Measurements from ENCODE around the gene TJAP1.

TJAP1 gene

GRCh38 chr6:43505718-43506117 lies 28.3 kb downstream of the TJAP1 start:
- no peak for DNase-seq (ENCODE audit: low read depth)

- DNase-seq (ENCODE audit: low read depth): no peak
Observed at GRCh38 chr6:43506171-43506570, 28.8 kb downstream of the TJAP1 start.

GRCh38 chr6:43506667-43507471 lies 29.5 kb downstream of the TJAP1 start:
- peak; percentile 63 for DNase-seq (ENCODE audit: low read depth)

GRCh38 chr6:43508481-43509141 lies 31.2 kb downstream of the TJAP1 start:
- DNase-seq (ENCODE audit: low read depth): no peak

GRCh38 chr6:43509142-43509983 lies 32.0 kb downstream of the TJAP1 start:
- DNase-seq (ENCODE audit: low read depth): no peak

- peak; percentile 71 for DNase-seq (ENCODE audit: low read depth)
Observed at GRCh38 chr6:43509984-43510826, 32.8 kb downstream of the TJAP1 start, which contains the start of gene LRRC73. TSS of gene LRRC73 (minus strand) at chr6:43510346. CDS start at chr6:43509785, 561 bp downstream.

GRCh38 chr6:43510827-43511163 lies 33.4 kb downstream of the TJAP1 start:
- DNase-seq (ENCODE audit: low read depth): no peak

GRCh38 chr6:43511824-43512415 lies 34.5 kb downstream of the TJAP1 start:
- DNase-seq (ENCODE audit: low read depth): no peak

- no peak for DNase-seq (ENCODE audit: low read depth)
Observed at GRCh38 chr6:43515808-43516207, 38.4 kb downstream of the TJAP1 start.

- DNase-seq (ENCODE audit: low read depth): no peak
Observed at GRCh38 chr6:43516367-43516696, 39.0 kb downstream of the TJAP1 start.

GRCh38 chr6:43516697-43517504 lies 39.5 kb downstream of the TJAP1 start, which contains the start of the genes POLR1C and YIPF3:
TSS of gene POLR1C (plus strand) at chr6:43517089. CDS start at chr6:43517110, 21 bp downstream.
TSS of gene YIPF3 (minus strand) at chr6:43516926. CDS start at chr6:43516807, 119 bp downstream.
- peak; percentile 94 for DNase-seq (ENCODE audit: low read depth)

GRCh38 chr6:43517505-43518357 lies 40.4 kb downstream of the TJAP1 start:
- no peak for DNase-seq (ENCODE audit: low read depth)

- no peak for DNase-seq (ENCODE audit: low read depth)
Observed at GRCh38 chr6:43520097-43520496, 42.7 kb downstream of the TJAP1 start.

- no peak for DNase-seq (ENCODE audit: low read depth)
Observed at GRCh38 chr6:43521836-43522235, 44.5 kb downstream of the TJAP1 start.

- no peak for DNase-seq (ENCODE audit: low read depth)
Observed at GRCh38 chr6:43522547-43523261, 45.3 kb downstream of the TJAP1 start.

- DNase-seq (ENCODE audit: low read depth): no peak
Observed at GRCh38 chr6:43523284-43523683, 45.9 kb downstream of the TJAP1 start.

- DNase-seq (ENCODE audit: low read depth): no peak
Observed at GRCh38 chr6:43524483-43524961, 47.2 kb downstream of the TJAP1 start.

- DNase-seq (ENCODE audit: low read depth): no peak
Observed at GRCh38 chr6:43532201-43532600, 54.8 kb downstream of the TJAP1 start.

Measured in T follicular helper cell (primary cell).